ENCODE data around the gene NAV2.

DNA sequence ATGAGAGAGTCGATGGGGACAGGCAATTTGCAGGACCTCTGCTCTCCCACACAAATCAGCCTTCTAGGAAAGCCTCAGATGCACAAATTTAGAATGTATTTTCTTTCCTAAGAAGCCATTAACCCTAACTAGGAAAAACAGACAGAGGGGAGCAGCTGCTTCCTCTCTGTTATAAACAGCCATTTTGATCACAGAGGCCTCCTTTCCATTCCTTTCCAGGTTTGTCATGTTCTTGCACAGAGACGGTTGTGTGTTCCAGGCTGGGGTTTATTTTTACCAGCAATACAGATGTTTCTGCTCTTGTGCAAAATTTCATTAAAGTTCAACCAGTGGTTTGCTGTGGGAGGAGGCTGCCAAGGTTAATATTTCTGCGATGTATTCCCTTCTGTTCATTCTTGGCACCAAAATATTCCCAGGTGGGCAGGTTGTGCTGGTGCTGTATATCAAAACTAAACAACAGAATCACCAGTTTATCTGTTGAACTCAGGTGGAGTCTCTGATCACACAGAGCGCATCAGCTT lies 90.2 kb downstream of the NAV2 start:
- TF ChIP-seq, protein P1, sequence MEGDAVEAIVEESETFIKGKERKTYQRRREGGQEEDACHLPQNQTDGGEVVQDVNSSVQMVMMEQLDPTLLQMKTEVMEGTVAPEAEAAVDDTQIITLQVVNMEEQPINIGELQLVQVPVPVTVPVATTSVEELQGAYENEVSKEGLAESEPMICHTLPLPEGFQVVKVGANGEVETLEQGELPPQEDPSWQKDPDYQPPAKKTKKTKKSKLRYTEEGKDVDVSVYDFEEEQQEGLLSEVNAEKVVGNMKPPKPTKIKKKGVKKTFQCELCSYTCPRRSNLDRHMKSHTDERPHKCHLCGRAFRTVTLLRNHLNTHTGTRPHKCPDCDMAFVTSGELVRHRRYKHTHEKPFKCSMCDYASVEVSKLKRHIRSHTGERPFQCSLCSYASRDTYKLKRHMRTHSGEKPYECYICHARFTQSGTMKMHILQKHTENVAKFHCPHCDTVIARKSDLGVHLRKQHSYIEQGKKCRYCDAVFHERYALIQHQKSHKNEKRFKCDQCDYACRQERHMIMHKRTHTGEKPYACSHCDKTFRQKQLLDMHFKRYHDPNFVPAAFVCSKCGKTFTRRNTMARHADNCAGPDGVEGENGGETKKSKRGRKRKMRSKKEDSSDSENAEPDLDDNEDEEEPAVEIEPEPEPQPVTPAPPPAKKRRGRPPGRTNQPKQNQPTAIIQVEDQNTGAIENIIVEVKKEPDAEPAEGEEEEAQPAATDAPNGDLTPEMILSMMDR (conservative IDR thresholded peaks at IDR 0.05 in 1 of 2, IDR thresholded peaks at IDR 0.05 in 1 of 2; ENCODE audit: low read depth in 1 of 2, low read length in 2 of 2): no peak
- no peak for TF ChIP-seq EZH2 (IDR thresholded peaks at IDR 0.05; ENCODE audit: low read length, missing control alignments)
